Frontal cortex (tissue), 4 donors: Measurements from ENCODE around the gene EXOC5. TPM values are rescaled to one million over a fixed set of nuclear protein-coding genes. Genes with fewer than 3 reads are reported as not detected.

Experiments used
- DNase-seq, 2 donors: peaks; one replicate each; pipeline ENCODE4 v3.0.0; 2012; ENCODE audit warnings: low spot score in 2 of 2
- FAIRE-seq: peaks from 2 replicates; lab custom pipeline; 2012; peaks lifted over from hg19 to GRCh38; lab: Jason Lieb, UNC
- total RNA-seq: library from RNA; depleted of rRNA; stranded (reverse); fragments of >200 nt; gene quantifications from one replicate; pipeline ENCODE4 v1.2.3, GENCODE V29; 2014
- donor health status: control.
- donor health status: control.
- donor health status: control.

Gene EXOC5, protein sequence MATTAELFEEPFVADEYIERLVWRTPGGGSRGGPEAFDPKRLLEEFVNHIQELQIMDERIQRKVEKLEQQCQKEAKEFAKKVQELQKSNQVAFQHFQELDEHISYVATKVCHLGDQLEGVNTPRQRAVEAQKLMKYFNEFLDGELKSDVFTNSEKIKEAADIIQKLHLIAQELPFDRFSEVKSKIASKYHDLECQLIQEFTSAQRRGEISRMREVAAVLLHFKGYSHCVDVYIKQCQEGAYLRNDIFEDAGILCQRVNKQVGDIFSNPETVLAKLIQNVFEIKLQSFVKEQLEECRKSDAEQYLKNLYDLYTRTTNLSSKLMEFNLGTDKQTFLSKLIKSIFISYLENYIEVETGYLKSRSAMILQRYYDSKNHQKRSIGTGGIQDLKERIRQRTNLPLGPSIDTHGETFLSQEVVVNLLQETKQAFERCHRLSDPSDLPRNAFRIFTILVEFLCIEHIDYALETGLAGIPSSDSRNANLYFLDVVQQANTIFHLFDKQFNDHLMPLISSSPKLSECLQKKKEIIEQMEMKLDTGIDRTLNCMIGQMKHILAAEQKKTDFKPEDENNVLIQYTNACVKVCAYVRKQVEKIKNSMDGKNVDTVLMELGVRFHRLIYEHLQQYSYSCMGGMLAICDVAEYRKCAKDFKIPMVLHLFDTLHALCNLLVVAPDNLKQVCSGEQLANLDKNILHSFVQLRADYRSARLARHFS
- total RNA-seq: 86.4 TPM

GRCh38 chr14:57268161-57269069, at the start of gene EXOC5, which contains the start of gene AP5M1:
TSS of gene EXOC5 (minus strand) at chr14:57268905. CDS start at chr14:57268648, 257 bp downstream.
TSS of gene AP5M1 (plus strand) at chr14:57268971. CDS start at chr14:57269315, 344 bp downstream.
- FAIRE-seq (no peak), DNase-seq (peak; percentile 76 to 79)

DNA sequence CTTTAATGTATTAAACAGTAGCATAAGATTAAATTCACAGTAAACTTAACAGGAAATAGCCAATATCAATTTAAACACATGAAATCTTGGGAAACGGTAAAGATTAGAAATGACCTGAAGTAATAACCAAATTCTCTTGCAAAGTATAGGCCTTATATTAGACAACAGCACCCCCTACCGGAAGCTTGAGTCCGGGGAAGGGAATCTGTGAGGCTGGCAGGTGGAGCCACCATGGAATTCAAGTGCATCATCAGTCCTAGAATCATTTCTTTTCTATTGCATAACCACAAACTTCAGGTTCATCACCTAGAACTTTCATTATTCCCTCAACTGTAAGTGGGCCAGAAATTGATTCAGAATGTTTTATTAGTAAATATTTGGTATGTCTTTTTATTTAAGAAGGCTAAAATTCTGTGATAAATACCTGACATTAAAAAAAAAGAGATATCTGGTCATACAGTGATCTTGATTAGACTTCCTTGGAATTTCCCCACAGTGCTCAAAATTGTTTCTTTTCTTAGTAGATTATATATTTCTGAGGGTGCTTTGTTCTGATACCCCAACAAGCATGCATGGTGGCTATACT, 48.6 kb upstream of the EXOC5 start:
- FAIRE-seq (peak; percentile 79), DNase-seq (peak; percentile 18 to 44)

DNA sequence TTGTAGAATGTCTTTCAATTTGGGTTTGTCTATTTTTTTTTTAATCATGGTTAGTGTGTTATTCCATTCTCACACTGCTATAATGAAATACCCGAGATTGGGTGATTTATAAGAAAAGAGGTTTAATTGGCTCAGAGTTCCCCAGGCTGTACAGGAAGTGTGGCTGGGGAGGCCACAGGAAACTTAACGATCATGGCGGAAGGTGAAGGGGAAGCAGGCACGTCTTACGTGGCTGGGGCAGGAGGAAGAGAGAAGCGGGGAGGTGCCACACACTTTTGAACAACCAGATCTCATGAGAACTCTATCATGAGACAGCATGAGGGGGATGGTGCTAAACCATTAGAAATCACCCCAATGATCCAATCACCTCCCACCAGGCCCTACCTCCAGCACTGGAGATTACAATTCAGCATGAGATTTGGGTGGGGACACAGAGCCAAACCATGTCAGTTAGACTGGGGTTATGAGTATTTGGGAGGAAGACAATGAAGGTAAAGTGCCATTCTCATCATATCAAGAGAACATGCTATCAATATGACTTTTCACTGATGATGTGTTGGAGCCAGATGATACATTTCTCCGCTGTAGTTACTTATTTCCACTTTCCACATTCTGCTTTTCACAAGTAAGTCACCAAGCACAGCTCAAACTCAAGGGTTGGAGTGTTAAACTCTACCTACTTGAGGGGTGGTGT, 45.8 kb upstream of the EXOC5 start:
- FAIRE-seq (no peak), DNase-seq (no peak)

- DNase-seq: no peak
- no peak for FAIRE-seq
Observed at GRCh38 chr14:57302883-57303282, 34.2 kb upstream of the EXOC5 start.

DNA sequence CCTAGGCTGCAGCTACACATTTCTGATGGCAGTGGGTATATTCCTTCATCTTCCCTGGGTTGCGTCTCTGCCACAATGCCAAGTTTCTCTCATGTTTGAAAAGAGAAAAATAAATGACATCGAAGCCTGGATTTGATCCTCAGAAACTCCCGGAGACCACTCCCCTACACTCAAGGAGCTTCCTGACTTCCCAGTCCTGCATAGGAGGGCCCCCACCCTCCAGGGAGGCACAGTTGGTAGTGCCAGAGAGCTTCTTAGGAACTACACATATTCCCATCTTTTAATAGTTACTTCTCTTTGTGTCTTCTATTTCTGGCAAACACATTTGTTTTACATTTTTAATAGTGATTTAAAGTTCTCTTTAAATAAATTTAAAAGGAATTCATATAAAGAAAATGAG, 30.8 kb upstream of the EXOC5 start:
- DNase-seq: no peak
- FAIRE-seq: no peak

DNA sequence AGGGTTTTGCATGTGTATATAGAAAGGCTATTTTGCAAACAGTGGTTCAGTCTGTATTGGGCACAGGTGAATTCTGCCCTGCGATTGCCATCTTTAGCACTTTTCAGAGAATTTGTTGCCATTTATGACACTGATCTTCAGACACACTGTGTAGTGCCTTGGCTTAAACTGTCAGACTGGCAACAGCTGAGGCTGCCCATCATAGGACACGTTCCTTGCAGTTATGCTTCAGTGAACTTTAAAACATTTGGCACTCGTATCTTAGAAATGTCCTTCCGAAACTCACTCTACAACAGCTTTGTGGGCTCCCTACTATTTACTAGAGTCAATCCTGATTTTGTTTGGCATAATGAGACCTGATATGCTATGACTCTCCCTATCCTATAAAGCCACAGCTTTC, 29.1 kb upstream of the EXOC5 start:
- FAIRE-seq: no peak
- no peak for DNase-seq

DNA sequence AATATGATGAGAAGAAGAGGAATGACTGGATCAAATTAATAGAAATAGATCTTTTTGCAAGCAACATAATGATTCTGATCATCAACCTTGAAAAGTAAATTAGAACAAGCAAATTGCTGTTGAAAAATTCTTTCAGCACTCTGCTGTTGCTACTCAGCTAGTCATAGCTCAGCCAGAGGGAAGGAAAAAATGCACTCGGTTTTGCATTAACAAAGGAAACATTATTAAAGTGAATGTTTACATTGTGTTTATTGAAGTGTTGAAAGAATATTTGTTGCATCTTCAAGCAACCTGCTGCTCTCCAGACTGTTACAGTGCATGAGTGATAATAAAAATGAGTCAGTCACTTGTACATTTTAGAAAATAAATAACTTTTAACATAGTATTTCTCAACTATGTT, 26.5 kb upstream of the EXOC5 start:
- DNase-seq (no peak), FAIRE-seq (no peak)

GRCh38 chr14:57293866-57294837, 25.4 kb upstream of the EXOC5 start:
- FAIRE-seq (peak; percentile 68), DNase-seq (no peak)

GRCh38 chr14:57291692-57292647, 23.3 kb upstream of the EXOC5 start:
- DNase-seq: no peak
- FAIRE-seq: no peak

DNA sequence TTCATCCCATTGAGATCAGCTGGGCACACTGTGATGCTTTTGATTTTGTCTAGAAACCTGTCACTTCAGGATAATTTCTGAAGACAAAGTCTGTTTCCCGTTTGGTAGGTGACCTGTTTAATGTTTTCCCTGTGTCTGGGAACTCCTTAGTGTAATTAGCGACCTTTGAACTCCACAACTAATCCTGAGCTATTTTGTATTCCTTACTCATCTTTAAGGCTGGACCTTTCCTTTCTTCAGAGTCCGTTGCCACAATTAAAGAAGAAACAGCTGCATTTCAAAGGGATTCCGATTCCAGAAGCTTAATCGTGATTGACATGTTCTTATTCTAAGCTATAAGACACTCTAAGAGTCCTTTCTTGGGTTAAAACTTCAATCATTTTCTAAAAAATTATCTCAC, 22.0 kb upstream of the EXOC5 start:
- DNase-seq (no peak), FAIRE-seq (no peak)

- no peak for DNase-seq
- no peak for FAIRE-seq
Observed at GRCh38 chr14:57287745-57288144, 19.0 kb upstream of the EXOC5 start.

DNA sequence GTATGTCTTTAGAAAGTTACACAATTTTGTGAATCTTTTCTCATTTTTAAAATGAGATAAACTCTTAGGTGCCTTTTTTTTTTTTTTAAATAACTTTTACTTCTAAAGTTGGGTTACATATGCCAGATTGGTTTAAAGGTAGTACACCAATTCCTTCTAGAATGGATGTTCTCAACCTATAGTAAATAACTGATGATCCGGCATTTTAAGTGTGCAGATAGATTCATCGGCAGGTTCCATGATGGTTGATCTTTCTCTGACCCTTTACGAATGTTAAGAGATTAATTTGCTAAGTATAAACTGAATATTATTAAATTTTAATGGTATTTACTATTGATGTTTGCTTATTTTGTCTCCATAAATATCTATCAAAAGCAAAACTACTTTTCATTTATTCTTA, 8.4 kb upstream of the EXOC5 start:
- no peak for DNase-seq
- no peak for FAIRE-seq

DNA sequence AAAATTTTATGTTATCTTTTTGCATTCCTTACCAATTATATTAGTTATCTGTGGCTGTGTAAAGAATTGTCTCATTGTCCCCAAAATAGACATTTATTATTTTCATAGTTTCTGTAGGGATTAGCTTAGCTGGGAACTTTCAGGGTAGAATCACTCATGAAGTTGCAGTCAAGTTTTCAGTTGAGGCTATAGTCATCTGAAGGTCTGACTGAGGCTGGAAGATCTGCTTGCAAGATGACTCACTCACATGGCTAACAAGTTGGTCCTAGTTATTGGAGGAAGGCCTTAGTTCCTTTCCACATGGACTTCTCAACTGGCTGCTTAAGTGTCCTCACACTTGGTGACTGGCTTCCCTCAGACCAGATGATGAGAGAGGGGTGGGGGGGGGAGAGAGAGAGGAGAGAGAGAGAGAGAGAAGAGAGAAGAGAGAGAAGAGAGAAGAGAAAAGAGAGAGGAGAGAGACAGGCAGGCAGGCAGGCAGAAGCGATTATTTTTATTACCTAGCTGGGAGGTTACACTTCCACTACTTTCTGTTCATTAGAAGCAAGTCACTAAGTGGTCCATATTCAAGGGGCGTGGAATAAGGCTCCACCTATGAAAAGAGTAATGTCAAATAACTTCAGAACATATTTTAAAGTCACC, 6.4 kb upstream of the EXOC5 start:
- no peak for FAIRE-seq
- DNase-seq: no peak

DNA sequence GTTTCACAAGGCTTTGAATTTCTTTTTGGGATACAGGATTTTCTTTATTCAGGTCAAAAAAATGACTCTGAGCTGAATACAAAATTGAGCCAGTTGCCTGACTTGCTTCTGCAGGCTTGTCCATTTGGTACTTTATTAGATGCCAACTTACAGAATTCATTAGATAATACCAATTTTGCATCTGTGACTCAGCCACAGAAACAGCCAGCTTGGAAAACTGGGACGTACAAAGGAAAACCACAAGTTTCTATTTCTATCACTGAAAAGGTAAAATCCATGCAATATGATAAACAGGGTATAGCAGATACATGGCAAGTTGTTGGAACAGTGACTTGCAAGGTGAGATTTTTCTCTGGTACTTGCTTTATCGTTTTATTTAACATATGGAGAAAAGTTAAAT, 5.8 kb upstream of the EXOC5 start:
- DNase-seq: no peak
- FAIRE-seq: no peak

DNA sequence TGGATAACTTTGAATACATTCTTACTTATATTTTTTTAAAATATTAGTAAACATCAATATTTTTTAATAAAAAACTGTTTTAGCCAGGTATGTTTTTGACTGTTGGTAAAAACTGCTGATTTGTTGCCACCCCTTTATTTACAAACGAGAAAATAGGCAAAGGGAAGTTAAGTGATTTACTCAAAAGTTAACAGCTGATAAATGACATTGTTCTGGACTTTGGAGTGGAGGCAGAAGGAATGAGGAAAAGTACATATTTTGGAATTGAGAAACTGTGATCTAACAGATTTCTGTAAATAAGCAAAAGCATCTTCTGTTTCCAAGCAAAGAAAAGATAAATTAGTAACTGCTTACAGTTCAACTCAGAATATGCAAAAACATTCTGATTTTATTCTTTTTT, 4.5 kb upstream of the EXOC5 start:
- FAIRE-seq: no peak

GRCh38 chr14:57266065-57266464, 2.6 kb downstream of the EXOC5 start:
- DNase-seq: no peak
- FAIRE-seq: no peak

More for the DNA sequence above, 4.5 kb upstream of the EXOC5 start:
- no peak for DNase-seq

GRCh38 chr14:57262117-57262516, 6.6 kb downstream of the EXOC5 start:
- FAIRE-seq (no peak), DNase-seq (no peak)
